Erythroblast (primary cell): ENCODE results near the gene BCL2L13.

Experiments used
- DNase-seq, 2 experiments: peaks; one replicate each; lab custom pipeline; 2025; lab: John Stamatoyannopoulos, UW
- GATA1 ChIP-seq: IDR thresholded peaks from 2 replicates; pipeline ENCODE4 v1.6.1; 2011; ENCODE audit warnings: low read depth, mild to moderate bottlenecking, control low read depth, low read length, moderate library complexity
- POLR2A ChIP-seq: IDR thresholded peaks from 2 replicates; pipeline ENCODE4 v1.6.1; 2011; ENCODE audit warnings: mild to moderate bottlenecking, low read length

BCL2L13 gene

GRCh38 chr22:17638432-17639246, at the start of gene BCL2L13:
Gene BCL2L13 (plus strand): TSS chr22:17638757. CDS start chr22:17655712, 16,955 bp downstream.
- DNase-seq = peak; percentile 94 to 96

GRCh38 chr22:17589810-17590375, 48.7 kb upstream of the BCL2L13 start:
- TF ChIP-seq POLR2A = no peak
- TF ChIP-seq GATA1 = no peak

More at GRCh38 chr22:17638432-17639246, at the start of gene BCL2L13:
- TF ChIP-seq POLR2A (peak; percentile 99), GATA1 (no peak)

GRCh38 chr22:17590586-17590985, 48.0 kb upstream of the BCL2L13 start:
- no peak for DNase-seq
- TF ChIP-seq POLR2A (no peak), GATA1 (no peak)

More at GRCh38 chr22:17589810-17590375, 48.7 kb upstream of the BCL2L13 start:
- DNase-seq = no peak

GRCh38 chr22:17592201-17592600, 46.4 kb upstream of the BCL2L13 start:
- TF ChIP-seq GATA1 (no peak), POLR2A (no peak)
- DNase-seq = no peak

- DNase-seq = no peak
- TF ChIP-seq POLR2A (no peak), GATA1 (no peak)
Measured at GRCh38 chr22:17596226-17596625, 42.3 kb upstream of the BCL2L13 start.

- no peak for TF ChIP-seq GATA1
- no peak for DNase-seq
Measured at GRCh38 chr22:17597217-17597616, 41.3 kb upstream of the BCL2L13 start.

- no peak for DNase-seq
- TF ChIP-seq POLR2A = no peak
- no peak for TF ChIP-seq GATA1
Measured at GRCh38 chr22:17598318-17598717, 40.2 kb upstream of the BCL2L13 start.

GRCh38 chr22:17601031-17601430, 37.5 kb upstream of the BCL2L13 start:
- DNase-seq = no peak

GRCh38 chr22:17603668-17604067, 34.9 kb upstream of the BCL2L13 start:
- TF ChIP-seq GATA1 = no peak
- no peak for DNase-seq

More at GRCh38 chr22:17601031-17601430, 37.5 kb upstream of the BCL2L13 start:
- no peak for TF ChIP-seq POLR2A
- TF ChIP-seq GATA1 = no peak

GRCh38 chr22:17606496-17606895, 32.1 kb upstream of the BCL2L13 start:
- TF ChIP-seq POLR2A (no peak), GATA1 (no peak)
- DNase-seq = peak; percentile 17 to 22

GRCh38 chr22:17607891-17608521, 30.6 kb upstream of the BCL2L13 start:
- TF ChIP-seq POLR2A (no peak), GATA1 (no peak)
- DNase-seq = no peak

GRCh38 chr22:17612057-17612456, 26.5 kb upstream of the BCL2L13 start:
- TF ChIP-seq GATA1 (no peak), POLR2A (no peak)
- no peak for DNase-seq

- TF ChIP-seq GATA1 = no peak
- no peak for TF ChIP-seq POLR2A
- no peak for DNase-seq
Measured at GRCh38 chr22:17613280-17613679, 25.3 kb upstream of the BCL2L13 start.

- peak; percentile 44 to 47 for DNase-seq
- no peak for TF ChIP-seq GATA1
- no peak for TF ChIP-seq POLR2A
Measured at GRCh38 chr22:17627961-17628405, 10.6 kb upstream of the BCL2L13 start.
